ENCODE data around the gene B4GALNT4.
"Not testable (repeated sequence)": the region's sequence is repeated elsewhere in the genome, so short reads cannot be mapped to it uniquely, and the experiment has no call there.

Gene B4GALNT4

DNA sequence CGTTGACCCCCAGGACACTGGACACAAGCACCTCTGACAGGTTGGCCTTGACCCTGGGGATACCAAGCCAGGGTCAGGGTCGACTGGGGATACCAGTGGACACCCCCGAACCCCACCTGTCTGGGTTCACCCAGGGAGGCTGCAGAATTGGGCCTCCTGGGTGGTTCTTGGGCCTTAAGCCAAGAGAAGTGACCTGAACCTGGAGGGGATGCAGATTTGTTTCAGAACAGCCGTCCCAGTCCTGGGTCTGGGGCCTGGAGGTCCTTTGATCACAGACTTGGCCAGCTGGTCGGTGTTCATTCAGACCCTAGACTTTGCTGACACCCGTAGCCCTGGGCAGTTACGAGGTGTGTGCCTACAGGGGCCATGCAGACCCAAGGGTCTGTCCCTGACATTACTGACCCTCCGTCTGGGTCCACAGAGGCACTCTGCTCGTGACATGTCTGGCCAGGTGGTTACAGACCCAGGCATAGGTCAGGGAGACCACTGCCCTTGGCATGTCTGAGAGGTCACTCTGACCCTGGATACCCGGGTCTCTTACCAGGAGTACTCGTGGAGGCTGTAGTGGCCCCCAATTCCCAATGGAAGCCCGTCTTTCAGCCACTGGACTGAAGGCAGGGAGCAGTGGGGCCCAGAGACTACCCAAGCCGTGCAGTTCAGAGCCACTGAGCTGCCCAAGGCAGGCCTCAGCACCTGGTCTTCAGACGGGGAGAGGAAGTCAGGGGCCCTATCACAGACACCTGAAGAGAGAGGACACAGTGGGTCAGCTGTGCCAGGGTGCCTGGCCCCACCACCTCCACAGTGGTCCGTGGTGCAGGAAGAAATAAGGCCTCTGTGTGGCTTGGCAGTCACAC lies 39.1 kb downstream of the B4GALNT4 start:
- DNase-seq (ENCODE audit: low read depth), result no peak

- no peak for DNase-seq (ENCODE audit: low read depth)
These were observed 39.8 kb downstream of the B4GALNT4 start for GRCh38 chr11:409008-409599.

DNA sequence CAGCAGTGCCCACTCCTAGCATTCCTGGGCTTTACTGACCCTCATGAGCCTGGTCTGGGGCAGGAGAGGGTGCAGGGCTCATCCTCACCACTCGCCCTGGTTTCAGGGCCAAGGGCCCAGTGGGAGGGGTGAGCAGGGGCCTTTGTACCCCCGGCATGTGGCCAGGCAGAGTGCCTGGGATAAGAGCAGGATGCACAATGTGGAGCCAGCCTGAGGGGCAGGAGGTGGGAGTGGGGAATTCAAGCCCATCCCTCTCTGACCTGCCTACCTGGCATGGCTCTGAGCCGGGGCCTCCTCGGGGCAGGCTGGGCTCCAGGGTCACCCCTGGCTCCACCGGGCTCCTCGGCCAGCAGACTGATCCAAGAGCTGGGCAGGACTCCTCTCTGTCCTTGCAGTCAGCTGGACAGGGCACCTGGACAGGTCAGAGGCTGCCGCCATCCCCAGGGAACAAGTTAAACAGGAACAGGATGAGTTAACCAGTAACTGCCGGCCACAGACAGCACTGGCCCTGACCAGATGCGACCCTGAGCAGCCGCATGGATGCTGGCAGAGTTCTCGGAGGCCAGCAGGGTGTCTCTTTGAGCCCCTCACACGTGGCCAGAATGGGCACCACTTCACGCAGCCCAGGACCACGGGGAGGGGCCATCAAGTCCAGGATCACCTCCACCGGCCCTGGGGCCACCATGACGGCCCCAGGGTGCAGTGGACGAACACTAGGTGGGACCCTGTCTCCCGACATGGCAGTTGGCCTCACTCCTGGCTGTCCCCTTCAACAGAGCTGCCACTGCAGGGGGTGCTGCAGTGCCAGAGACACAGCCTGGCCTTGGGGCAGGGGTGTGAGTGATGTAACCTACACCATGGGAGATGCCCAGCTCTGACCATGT lies 40.5 kb downstream of the B4GALNT4 start:
- DNase-seq (ENCODE audit: low read depth), result no peak

- DNase-seq (ENCODE audit: low read depth), result not testable (repeated sequence)
These were observed 41.4 kb downstream of the B4GALNT4 start for GRCh38 chr11:410711-411110.

GRCh38 chr11:411520-411919 lies 42.2 kb downstream of the B4GALNT4 start:
- not testable (repeated sequence) for DNase-seq (ENCODE audit: low read depth)

DNA sequence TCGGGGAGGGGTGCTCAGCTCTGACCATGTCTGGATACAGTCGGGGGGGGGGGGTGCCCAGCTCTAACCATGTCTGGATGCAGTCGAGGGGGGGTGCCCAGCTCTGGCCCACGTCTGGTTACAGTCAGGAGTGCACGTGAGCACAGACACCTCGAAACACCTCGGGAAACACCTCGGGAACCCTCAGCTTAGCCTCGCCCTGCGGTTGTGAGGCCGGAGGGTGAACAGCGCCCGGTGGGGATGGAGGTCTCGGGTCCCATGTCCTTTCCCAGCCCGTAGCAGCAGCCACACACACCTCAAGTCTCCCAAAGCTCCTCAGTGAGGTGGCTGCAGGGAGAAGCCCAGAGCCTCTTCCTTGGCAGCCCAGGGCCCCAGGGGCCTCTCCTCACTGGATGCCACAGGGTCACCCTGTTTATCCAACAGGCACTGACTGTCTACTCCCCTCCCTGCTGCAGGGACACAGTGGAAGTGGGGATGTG lies 43.4 kb downstream of the B4GALNT4 start:
- no peak for DNase-seq (ENCODE audit: low read depth)

DNA sequence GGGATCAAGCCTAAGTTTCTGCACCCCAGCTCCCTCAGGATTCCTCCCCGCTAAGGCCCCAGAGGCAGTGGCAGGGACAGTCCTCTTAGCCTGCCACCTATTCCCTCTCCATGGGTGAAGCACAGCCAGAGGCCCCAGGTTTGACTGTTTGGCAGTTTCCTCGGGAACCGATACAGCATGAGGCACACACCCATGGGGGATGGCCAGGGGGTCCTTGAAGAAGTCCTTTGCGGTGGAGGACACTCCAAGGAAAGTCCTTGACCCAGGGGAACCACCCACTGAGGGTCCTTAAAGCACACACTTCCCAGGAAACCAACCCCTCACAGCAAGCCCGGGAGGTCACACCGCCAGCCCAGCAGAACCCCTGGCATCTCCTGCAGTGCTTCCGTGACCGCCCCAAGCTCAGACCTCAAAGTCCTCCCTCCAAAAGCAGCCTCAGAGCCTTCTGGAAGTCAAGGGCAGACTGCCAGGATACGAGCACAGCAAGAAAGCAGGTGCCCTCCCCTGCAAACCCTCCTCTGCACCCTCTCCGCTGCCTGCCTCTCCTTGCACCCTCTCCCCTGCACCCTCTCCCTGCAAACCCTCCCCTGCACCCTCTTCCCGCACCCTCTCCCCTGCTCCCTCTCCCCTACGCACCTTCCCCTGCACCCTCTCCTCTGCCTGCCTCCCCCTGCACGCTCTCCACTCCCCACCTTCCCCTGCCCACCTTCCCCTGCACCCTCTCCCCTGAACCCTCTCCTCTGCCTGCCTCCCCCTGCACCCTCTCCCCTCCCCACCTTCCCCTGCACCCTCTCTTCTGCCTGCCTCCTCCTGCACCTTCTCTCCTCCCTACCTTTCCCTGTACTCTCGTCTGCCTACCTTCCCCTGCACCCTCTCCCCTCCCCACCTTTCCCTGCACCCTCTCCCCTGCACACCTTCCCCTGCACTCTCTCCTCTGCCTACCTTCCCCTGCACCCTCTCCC lies 44.1 kb downstream of the B4GALNT4 start:
- DNase-seq (ENCODE audit: low read depth), result no peak

- DNase-seq (ENCODE audit: low read depth), result no peak
These were observed 45.1 kb downstream of the B4GALNT4 start for GRCh38 chr11:414318-414857.

- no peak for DNase-seq (ENCODE audit: low read depth)
These were observed 46.3 kb downstream of the B4GALNT4 start for GRCh38 chr11:415640-416041.

DNA sequence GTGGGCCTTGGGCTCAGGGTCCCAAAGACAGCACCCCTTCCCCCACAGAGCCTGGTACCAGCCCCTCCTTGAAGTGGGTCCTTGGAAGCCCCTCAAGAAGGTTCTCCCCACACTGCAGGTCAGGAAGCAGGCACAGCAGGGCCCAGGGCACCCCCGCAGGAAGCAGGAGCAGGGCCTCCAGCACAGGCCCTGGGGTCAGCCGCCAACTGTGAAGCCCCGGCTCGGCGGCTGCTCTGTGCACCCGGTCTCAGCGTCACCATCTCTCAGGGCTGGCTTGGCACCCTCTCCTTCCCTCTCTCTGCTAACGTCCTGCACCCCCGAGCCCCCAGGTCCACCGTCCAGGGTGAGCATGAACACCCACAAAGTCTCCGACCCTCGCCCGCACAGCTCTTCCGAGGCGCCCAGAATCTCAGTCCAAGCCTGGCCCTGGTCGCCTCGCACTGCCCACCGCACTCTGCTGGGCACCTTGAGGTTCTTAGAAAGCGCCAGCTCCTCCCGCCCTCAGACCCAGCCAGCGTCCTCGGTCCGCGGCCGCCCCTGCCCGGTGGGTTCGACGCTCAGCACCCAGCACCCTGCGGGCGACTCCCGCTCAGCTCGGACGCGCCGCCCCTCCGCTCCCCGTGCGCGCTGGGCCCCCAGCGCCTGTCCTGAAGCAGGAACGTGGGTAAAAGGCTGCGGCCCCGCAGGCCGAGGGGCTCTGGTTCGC lies 46.9 kb downstream of the B4GALNT4 start:
- no peak for DNase-seq (ENCODE audit: low read depth)

DNA sequence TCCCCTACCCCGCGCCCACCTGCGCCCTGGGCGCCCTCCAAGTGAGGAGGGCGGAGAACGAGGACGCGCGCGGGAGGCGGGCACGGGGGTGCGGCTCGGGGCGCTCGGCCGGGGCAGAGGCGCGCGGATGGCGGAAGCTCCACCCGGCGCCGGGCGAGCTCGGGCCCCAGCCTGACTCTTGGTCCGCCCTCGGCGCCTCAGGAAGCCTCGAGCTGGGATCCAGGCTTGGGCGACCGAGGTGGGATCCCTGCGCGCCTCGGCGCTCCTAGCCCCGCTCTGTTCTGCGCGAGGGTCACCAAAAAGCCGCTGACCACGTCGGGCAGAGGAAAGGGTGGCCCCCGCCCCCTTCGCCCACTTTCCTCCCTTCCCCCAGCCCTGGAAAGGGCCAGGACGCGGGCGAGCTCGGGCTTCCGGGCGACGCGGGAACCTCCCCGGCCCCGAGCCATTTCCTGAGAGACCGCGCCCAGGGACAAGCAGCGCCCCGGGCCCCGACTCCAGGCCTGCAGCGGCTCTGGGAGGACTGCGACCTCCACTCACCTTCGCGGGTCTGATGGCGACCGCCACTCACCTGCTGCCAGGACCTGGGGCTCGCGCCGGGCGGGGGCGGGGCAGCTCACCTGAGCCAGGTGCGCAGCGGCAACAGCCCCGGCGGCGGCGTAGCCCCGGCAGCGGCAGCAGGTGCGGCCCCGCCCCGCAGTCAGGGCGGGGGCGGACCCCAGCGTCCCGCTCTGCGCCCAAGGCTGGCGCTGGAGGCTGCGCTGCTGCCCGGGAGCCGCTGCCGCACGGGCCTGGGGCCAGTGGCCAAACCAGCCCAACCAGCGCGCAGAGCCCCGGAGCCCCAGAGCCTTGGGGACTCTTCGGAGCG lies 47.7 kb downstream of the B4GALNT4 start:
- DNase-seq (ENCODE audit: low read depth), result no peak

- DNase-seq (ENCODE audit: low read depth), result no peak
These were observed 48.5 kb downstream of the B4GALNT4 start for GRCh38 chr11:417652-418342.

- DNase-seq (ENCODE audit: low read depth), result no peak
These were observed 49.3 kb downstream of the B4GALNT4 start for GRCh38 chr11:418343-419247.

GRCh38 chr11:419248-420005 lies 50.1 kb downstream of the B4GALNT4 start:
- DNase-seq (ENCODE audit: low read depth), result no peak

- DNase-seq (ENCODE audit: low read depth), result no peak
These were observed 51.0 kb downstream of the B4GALNT4 start for GRCh38 chr11:420054-420910.

GRCh38 chr11:420911-421321 lies 51.6 kb downstream of the B4GALNT4 start:
- DNase-seq (ENCODE audit: low read depth), result no peak
